Transverse colon (tissue), 4 donors: ENCODE results near the gene GTF3C6.

ENCODE experiments used
- CTCF ChIP-seq, 5 experiments: fragments of 200-600 bp in 3 of 5; fragments of 450-650 bp in 2 of 5; sonication (generic) in 3 of 5; IDR thresholded peaks; 1 replicate in 2 of 5; 2 replicates in 3 of 5; pipeline ENCODE4 v1.5.1; 2016 to 2017; ENCODE audit warnings: antibody characterized with exemption in 5 of 5, inconsistent platforms in 3 of 5, mild to moderate bottlenecking in 2 of 5, moderate library complexity in 1 of 5
- POLR2A ChIP-seq: fragments of 450-650 bp; IDR thresholded peaks from one replicate; pipeline ENCODE4 v1.6.1; 2016; ENCODE audit warnings: antibody characterized with exemption, mild to moderate bottlenecking, moderate library complexity
- POLR2AphosphoS5 ChIP-seq, 3 donors: sonication (generic); formaldehyde crosslinking; IDR thresholded peaks; one replicate each; pipeline ENCODE4 v1.6.1; 2016; ENCODE audit warnings: antibody characterized with exemption in 3 of 3

- TF ChIP-seq CTCF (IDR thresholded peaks at IDR 0.05) (no peak), POLR2AphosphoS5 (IDR thresholded peaks at IDR 0.05) (no peak), POLR2A (no peak)
Observed at GRCh38 chr6:110953633-110954303, 4.7 kb upstream of the GTF3C6 start.
